HepG2 (cell line): ENCODE measurements around the gene COMMD8. TPM values are rescaled to one million over a fixed set of nuclear protein-coding genes. Genes with fewer than 3 reads are reported as not detected.

Experiments used
- ATAC-seq: fragments of 200-7000 bp; cut with Tn5 transposase; 3 replicates; pipeline ENCODE4 v1.9.1; 2020; ENCODE audit warnings: mild to moderate bottlenecking, moderate library complexity
- BruUV-seq: library from RNA; stranded (reverse); fragments of 400-500 nt; replicated peaks from 2 replicates; lab custom pipeline; 2021; lab: Mats Ljungman, UMichigan
- CTCF ChIA-PET: fragments of 300-600 bp; formaldehyde crosslinking; extraction: SDS; loops from one replicate; lab custom pipeline; 2021; ENCODE audit warnings: low total read pairs, inconsistent platforms, low intra/inter-chr PET ratio; lab: Yijun Ruan, JAX
- POLR2A ChIA-PET: fragments of 350-600 bp; sonication (Branson Sonifier 250); formaldehyde crosslinking; loops from one replicate; lab custom pipeline; 2020; ENCODE audit warnings: antibody characterized with exemption, inconsistent platforms; lab: Yijun Ruan, JAX
- DNase-seq: peaks from one replicate; pipeline ENCODE4 v3.0.0-alpha.2; 2015; ENCODE audit warnings: low spot score
- FAIRE-seq: peaks from 3 replicates; lab custom pipeline; 2011; peaks lifted over from hg19 to GRCh38; lab: Jason Lieb, UNC
- H2AFZ ChIP-seq: one replicate; pipeline ENCODE4 v1.6.1; 2011; ENCODE audit warnings: low read length, inconsistent platforms
- H3K27ac ChIP-seq: fragments of 300-600 bp; 3 replicates; pipeline ENCODE4 v1.8.0; 2011; ENCODE audit warnings: mixed run types, mild to moderate bottlenecking, mixed read lengths, low read length, inconsistent platforms; ENCODE audit not compliant: insufficient read depth; ENCODE audit errors: extremely low read length
- H3K27me3 ChIP-seq, 2 experiments: fragments of 200-600 bp in 1 of 2; 2 replicates in 1 of 2; 3 replicates in 1 of 2; pipeline versions ENCODE4 v1.6.0 to v1.8.0; 2011; ENCODE audit warnings: low read length in 2 of 2, mild to moderate bottlenecking in 2 of 2, moderate library complexity in 2 of 2, inconsistent platforms in 1 of 2; ENCODE audit not compliant: insufficient read depth in 2 of 2, control insufficient read depth in 1 of 2
- H3K36me3 ChIP-seq, 2 experiments: fragments of 200-600 bp in 1 of 2; replicated peaks in 1 of 2; 2 replicates in 1 of 2; 3 replicates in 1 of 2; pipeline versions ENCODE4 v1.5.1 to v1.8.0; 2011; ENCODE audit warnings: low read length in 2 of 2, inconsistent platforms in 1 of 2; ENCODE audit not compliant: insufficient read depth in 2 of 2, control insufficient read depth in 1 of 2
- H3K4me1 ChIP-seq: 2 replicates; pipeline ENCODE4 v1.5.1; 2012; ENCODE audit warnings: low read length, inconsistent platforms; ENCODE audit not compliant: insufficient read depth
- H3K4me2 ChIP-seq: 2 replicates; pipeline ENCODE4 v1.6.0; 2011; ENCODE audit warnings: low read depth, low read length, inconsistent platforms
- H3K4me3 ChIP-seq, 3 experiments: fragments of 200-600 bp in 1 of 3; sonication (generic), shearing (Covaris generic) in 1 of 3; replicated peaks in 1 of 3; 2 replicates each; pipeline ENCODE4 v1.5.1; 2011 to 2016; ENCODE audit warnings: low read length in 3 of 3, inconsistent platforms in 2 of 3, low read depth in 2 of 3, mild to moderate bottlenecking in 2 of 3, control low read depth in 1 of 3, mixed read lengths in 1 of 3; ENCODE audit not compliant: insufficient read depth in 1 of 3
- H3K79me2 ChIP-seq: one replicate; pipeline ENCODE4 v1.6.1; 2011; ENCODE audit warnings: low read length, inconsistent platforms; ENCODE audit not compliant: insufficient read depth
- H3K9ac ChIP-seq: 2 replicates; pipeline ENCODE4 v1.6.0; 2011; ENCODE audit warnings: mild to moderate bottlenecking, low read depth, low read length, inconsistent platforms; ENCODE audit not compliant: insufficient read depth
- H3K9me3 ChIP-seq: 2 replicates; pipeline ENCODE4 v1.5.1; 2012; ENCODE audit warnings: mild to moderate bottlenecking, low read length
- H4K20me1 ChIP-seq: 2 replicates; pipeline ENCODE4 v1.6.0; 2011; ENCODE audit warnings: inconsistent platforms, mild to moderate bottlenecking, low read length, moderate library complexity; ENCODE audit not compliant: insufficient read depth
- CSRNP1 ChIP-seq: sonication (generic); formaldehyde crosslinking; IDR thresholded peaks from 2 replicates; pipeline ENCODE4 v1.8.1; 2023; ENCODE audit warnings: mild to moderate bottlenecking, missing genetic modification reagents
- PHF5A ChIP-seq: IDR thresholded peaks from one replicate; pipeline ENCODE4 v1.6.1; 2018; ENCODE audit warnings: low read depth, missing genetic modification reagents; ENCODE audit not compliant: unreplicated experiment
- ZNF407 ChIP-seq: sonication (generic); formaldehyde crosslinking; IDR thresholded peaks from one replicate; pipeline ENCODE4 v1.5.1; 2020; ENCODE audit warnings: mild to moderate bottlenecking, missing genetic modification reagents; ENCODE audit errors: not compliant biosample characterization
- WGBS: methylation state at CpG from one replicate; pipeline ENCODE4 v1.1.6; 2017; ENCODE audit warnings: low lambda C conversion rate; 5-methylcytosine and 5-hydroxymethylcytosine counted together
- in situ Hi-C: cut with HindIII; loops from 2 replicates; pipeline ENCODE4 v1.10.0; 2017; ENCODE audit warnings: low pct_unique_long_range_greater_than_20kb; ENCODE audit not compliant: extremely low pct_ligation_motif_present
- intact Hi-C: fragments of 100-400 bp; cut with micrococcal nuclease; formaldehyde crosslinking; loops from one replicate; pipeline ENCODE4 v1.10.0; 2022; ENCODE audit not compliant: unreplicated experiment
- polyA plus RNA-seq, 8 experiments: library from polyadenylated mRNA; depleted of rRNA in 3 of 8; stranded (reverse) in 7 of 8; unstranded in 1 of 8; fragments of >200 nt; fragmentation: Illumina TruSeq in 4 of 8; extraction: Trizol in 4 of 8; gene quantifications; 2 replicates each; pipeline versions ENCODE4 v1.2.1 to v1.2.3, GENCODE V29; 2011 to 2016; ENCODE audit warnings: low read depth in 4 of 8, missing spikeins in 1 of 8, mixed read lengths in 1 of 8; ENCODE audit not compliant: insufficient read depth in 1 of 8
- total RNA-seq, 5 experiments: library from RNA; depleted of rRNA; stranded (reverse); fragments of >200 nt; fragmentation: Illumina TruSeq; extraction: Trizol; gene quantifications; 2 replicates each; pipeline ENCODE4 v1.2.3, GENCODE V29; 2016; ENCODE audit warnings: low read depth in 1 of 5

COMMD8 gene
- total and polyA plus RNA-seq, 2 of the 13 experiments (the other 11 are each of a cell fraction or from before 2014, with no cell fraction given) = 7.1 to 20.3 TPM

GRCh38 chr4:47468706-47469365 is 5.3 kb upstream of the COMMD8 start:
- Histone ChIP-seq H2AFZ (no peak overlapping the region), H3K36me3 (no peaks in the 10 kb centered on the region), H3K4me2 (no peak overlapping the region), H4K20me1 (no peaks in the 10 kb centered on the region), H3K27ac (no peak overlapping the region), H3K79me2 (no peaks in the 10 kb centered on the region), H3K4me1 (peaks cover 32% of the 10 kb centered on the region), H3K9me3 (no peaks in the 10 kb centered on the region), H3K27me3 (no peaks in the 10 kb centered on the region), H3K9ac (no peak overlapping the region), H3K4me3 (no peak overlapping the region)
- intact Hi-C loops (no loop called here), in situ Hi-C loops (no loop called here)
- no peak for ATAC-seq
- WGBS = 81% methylated on average over 6 of the region's 6 CpGs
- ChIA-PET CTCF (no interaction called here), POLR2A (no interaction called here)
- no peak for DNase-seq
- no peak for TF ChIP-seq PHF5A (CRISPR knock-in tag)
- TF ChIP-seq CSRNP1 (CRISPR knock-in tag) = no peak
- no peak for TF ChIP-seq ZNF407 (CRISPR knock-in tag)
- no peak for FAIRE-seq
- no TSS peak for BruUV-seq
